Retinal pigment epithelial cell (primary cell): ENCODE measurements around the gene USP47.

ENCODE experiments used
- DNase-seq: peaks from one replicate; pipeline ENCODE4 v3.0.0-alpha.2; 2010; ENCODE audit warnings: low read depth
- H3K4me3 ChIP-seq: 2 replicates; pipeline ENCODE4 v1.5.1; 2011; ENCODE audit warnings: mild to moderate bottlenecking, low read length, control low read depth, moderate library complexity
- TF ChIP-seq, protein P1 (sequence below): conservative IDR thresholded peaks from 2 replicates; pipeline ENCODE4 v1.5.1; 2011; ENCODE audit warnings: low read depth, low read length, control low read depth, inconsistent platforms

Gene USP47

DNA sequence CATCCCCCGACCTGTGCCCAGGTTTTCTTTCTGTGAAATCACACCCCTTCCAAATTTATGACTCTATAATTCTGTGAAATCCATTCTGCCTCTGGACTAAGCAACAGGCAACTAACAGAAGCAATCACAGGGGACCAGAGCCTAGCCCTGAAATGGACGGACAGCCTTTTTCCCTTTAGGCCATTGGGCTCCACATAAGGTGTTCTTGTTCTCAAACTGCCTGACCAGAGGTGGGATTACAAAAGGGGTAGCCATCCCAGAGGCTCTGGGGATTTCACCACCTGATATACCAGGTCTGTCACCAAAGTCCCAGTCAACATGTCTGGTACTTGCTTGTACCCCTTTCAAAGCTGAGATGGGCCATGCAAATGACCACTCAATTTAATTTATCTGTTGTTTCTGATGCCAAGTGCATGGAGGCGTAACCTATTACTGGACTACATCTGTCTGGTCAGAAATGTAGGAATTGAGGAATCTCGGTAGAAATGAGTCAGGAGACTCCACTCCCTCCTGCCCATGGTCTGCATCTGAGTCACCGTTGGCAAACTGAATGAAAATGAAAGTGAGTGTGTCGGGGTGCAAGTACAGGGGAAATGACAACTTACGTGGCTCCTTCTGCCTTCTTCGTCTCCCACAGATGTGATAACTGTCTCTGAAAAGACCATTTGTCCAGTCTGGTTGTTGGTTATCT is 156.5 kb downstream of the USP47 start:
- TF ChIP-seq, protein P1, sequence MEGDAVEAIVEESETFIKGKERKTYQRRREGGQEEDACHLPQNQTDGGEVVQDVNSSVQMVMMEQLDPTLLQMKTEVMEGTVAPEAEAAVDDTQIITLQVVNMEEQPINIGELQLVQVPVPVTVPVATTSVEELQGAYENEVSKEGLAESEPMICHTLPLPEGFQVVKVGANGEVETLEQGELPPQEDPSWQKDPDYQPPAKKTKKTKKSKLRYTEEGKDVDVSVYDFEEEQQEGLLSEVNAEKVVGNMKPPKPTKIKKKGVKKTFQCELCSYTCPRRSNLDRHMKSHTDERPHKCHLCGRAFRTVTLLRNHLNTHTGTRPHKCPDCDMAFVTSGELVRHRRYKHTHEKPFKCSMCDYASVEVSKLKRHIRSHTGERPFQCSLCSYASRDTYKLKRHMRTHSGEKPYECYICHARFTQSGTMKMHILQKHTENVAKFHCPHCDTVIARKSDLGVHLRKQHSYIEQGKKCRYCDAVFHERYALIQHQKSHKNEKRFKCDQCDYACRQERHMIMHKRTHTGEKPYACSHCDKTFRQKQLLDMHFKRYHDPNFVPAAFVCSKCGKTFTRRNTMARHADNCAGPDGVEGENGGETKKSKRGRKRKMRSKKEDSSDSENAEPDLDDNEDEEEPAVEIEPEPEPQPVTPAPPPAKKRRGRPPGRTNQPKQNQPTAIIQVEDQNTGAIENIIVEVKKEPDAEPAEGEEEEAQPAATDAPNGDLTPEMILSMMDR = no peak
- peak overlapping the region; percentile 35 for H3K4me3 ChIP-seq
- peak; percentile 74 for DNase-seq

DNA sequence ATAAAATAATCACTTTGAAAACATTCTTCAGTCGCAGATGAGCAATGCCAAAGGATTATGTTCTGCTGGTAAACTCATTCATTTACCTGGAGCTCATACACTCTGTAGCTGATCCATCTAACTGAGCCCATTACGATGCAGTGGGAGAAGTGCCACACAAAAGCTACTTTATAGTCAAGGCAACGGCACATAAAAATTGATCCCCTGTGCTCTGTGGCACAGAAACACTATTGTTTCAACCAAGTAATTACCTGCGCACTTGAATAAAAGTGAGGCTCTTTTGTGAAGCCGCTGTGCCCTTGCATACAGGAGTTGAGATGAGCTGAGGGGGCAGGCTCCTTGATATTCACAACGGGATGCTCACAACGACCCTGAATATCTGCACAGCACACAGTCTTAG is 159.4 kb downstream of the USP47 start:
- TF ChIP-seq, protein P1 = no peak
- H3K4me3 ChIP-seq = no peak overlapping the region
- DNase-seq = no peak

DNA sequence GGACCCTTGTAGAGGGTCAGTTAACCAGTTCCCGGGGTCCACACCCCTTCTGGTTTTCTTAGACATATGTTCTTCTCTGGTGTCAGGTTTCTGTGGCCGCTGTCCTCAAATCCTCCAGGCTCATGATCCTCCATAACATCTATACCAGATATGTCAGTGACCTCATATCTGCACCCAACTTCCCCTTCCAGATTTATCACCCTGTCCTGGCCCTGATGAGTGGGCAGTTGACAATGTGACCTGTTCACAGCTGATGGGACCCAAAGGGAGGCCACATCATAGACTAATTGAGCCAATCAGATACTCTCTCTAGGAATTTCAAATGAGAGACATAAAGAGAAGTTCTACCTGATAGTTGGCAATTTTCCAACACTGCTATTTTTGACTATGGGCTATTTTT is 161.6 kb downstream of the USP47 start:
- no peak overlapping the region for H3K4me3 ChIP-seq
- TF ChIP-seq, protein P1 = no peak
- DNase-seq = no peak

DNA sequence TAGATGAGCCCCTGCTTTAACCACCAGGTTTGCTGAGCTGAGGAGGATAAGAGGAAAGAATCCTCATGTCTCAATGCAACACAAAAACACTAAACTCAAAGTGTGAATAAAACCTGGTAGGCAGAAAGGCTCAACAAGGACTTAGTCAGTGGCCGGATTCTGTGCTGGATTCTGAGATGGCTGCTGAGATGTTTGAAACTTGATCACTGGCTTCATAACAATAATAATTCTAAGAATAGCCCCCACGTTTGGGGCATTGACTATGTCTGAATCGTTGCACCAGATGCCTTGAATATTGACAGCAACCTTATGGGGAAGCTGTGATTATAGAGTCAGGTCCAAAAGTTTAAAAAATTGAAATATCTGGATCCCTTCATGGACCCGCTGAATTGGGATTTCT is 162.0 kb downstream of the USP47 start:
- TF ChIP-seq, protein P1 = no peak
- H3K4me3 ChIP-seq = no peak overlapping the region
- DNase-seq = no peak

DNA sequence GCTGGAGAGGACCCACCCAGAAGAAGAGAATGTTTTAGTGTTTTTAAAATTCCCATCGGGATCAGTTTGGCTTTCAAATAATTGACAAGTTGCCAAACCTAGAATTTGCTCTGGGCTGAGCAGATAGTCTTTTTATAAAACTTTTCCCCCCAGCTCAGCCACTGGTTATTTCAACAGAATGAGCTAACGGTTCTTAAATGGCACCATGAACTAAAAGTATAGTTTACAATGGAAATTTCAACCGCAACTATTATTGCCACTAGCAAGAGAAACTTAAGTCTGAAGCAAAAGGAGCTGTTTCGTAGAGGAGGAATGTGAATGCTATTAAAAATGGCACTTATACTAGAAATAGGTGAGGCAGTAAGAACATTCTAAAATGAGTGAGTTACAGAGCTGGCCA is 163.3 kb downstream of the USP47 start:
- H3K4me3 ChIP-seq = no peak overlapping the region
- DNase-seq = no peak
- TF ChIP-seq, protein P1 = no peak

DNA sequence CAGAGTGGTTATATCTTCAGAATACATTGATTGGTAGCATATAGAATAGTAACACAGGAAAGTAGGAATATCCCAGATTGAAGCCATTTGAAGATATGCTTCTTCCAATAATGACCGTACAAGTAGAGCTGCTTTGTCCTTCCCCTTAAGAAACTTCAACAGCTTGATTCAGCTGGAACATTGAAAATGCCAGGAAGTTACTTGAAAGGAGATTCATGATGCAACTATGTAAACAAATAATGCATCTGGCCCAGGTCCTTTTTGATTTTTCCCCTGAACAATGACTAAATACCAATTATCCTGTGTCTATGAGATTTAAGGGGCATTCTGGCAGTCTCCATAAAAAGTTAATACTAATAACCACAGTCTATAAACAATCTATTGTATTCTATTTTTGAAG is 163.7 kb downstream of the USP47 start:
- TF ChIP-seq, protein P1 = no peak
- no peak overlapping the region for H3K4me3 ChIP-seq
- DNase-seq = no peak

DNA sequence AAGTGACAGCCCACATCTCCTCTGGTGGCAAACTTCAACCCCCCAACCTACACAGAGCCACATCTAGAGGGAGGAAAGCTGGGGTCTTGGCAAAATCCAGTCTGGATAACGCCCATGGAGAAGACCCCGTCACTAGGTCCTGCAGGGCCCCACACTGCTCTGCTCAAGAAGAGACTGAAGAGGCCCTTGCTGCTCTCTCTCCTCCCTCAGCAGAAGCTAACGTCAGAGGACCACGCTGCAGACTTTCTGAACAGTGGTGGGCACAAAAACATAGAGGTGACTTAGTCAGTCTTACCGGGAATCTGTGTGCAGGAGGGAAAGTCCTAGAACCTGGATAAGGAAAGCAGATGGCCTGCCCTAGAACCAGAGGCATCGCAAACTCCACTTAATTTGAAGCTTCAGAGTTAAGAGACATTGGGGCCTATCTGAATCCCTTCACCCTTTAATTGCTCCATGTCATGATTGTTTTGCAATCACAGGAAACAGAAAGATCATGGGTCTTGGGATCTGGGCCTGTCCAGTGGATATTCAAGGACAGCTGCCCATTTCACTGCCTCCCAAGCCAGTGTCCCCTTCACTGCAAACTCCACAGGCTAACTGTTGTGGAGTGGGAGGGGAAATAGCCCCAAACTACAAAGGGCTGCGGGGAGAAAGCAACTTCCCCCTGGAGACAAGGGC is 164.9 kb downstream of the USP47 start:
- DNase-seq = no peak
- TF ChIP-seq, protein P1 = no peak
- no peak overlapping the region for H3K4me3 ChIP-seq
